ENCODE measurements around the gene GLP2R.
A peak's percentile ranks its signal among the peaks of the same experiment; 100 is the strongest.
"Not testable (repeated sequence)": the region's sequence is repeated elsewhere in the genome, so short reads cannot be mapped to it uniquely, and the experiment has no call there.

The GLP2R gene

GRCh38 chr17:9825641-9826150 lies at the start of gene GLP2R:
TSS of gene GLP2R (plus strand) at chr17:9825924. CDS start at chr17:9826064, 140 bp downstream.
- no peak for DNase-seq

GRCh38 chr17:9776911-9777310 lies 48.8 kb upstream of the GLP2R start:
- no peak for DNase-seq

GRCh38 chr17:9780552-9780951 lies 45.2 kb upstream of the GLP2R start:
- no peak for DNase-seq

- DNase-seq = no peak
Observed at GRCh38 chr17:9783050-9783449, 42.7 kb upstream of the GLP2R start.

- not testable (repeated sequence) for DNase-seq
Observed at GRCh38 chr17:9783465-9783864, 42.3 kb upstream of the GLP2R start.

GRCh38 chr17:9784544-9784943 lies 41.2 kb upstream of the GLP2R start:
- no peak for DNase-seq

- no peak for DNase-seq
Observed at GRCh38 chr17:9788601-9789000, 37.1 kb upstream of the GLP2R start.

GRCh38 chr17:9790316-9790715 lies 35.4 kb upstream of the GLP2R start:
- no peak for DNase-seq

GRCh38 chr17:9790889-9791876 lies 34.5 kb upstream of the GLP2R start, which contains the start of gene DHRS7C:
TSS of gene DHRS7C (minus strand) at chr17:9791592. CDS start at chr17:9791284, 308 bp downstream.
- DNase-seq = no peak

- DNase-seq = no peak
Observed at GRCh38 chr17:9792181-9792840, 33.4 kb upstream of the GLP2R start.

- DNase-seq = no peak
Observed at GRCh38 chr17:9798008-9798407, 27.7 kb upstream of the GLP2R start.

- no peak for DNase-seq
Observed at GRCh38 chr17:9798724-9799123, 27.0 kb upstream of the GLP2R start.

GRCh38 chr17:9801505-9801904 lies 24.2 kb upstream of the GLP2R start:
- no peak for DNase-seq

- peak in 1 of 56 donors; percentile 9 for DNase-seq
Observed at GRCh38 chr17:9802294-9802693, 23.4 kb upstream of the GLP2R start.

GRCh38 chr17:9802697-9803096 lies 23.0 kb upstream of the GLP2R start:
- DNase-seq = peak in 4 of 56 donors; percentile 2 to 38 (median 13)

- DNase-seq = no peak
Observed at GRCh38 chr17:9805769-9806168, 20.0 kb upstream of the GLP2R start.

GRCh38 chr17:9806699-9807098 lies 19.0 kb upstream of the GLP2R start:
- no peak for DNase-seq

- DNase-seq = no peak
Observed at GRCh38 chr17:9809409-9809808, 16.3 kb upstream of the GLP2R start.

GRCh38 chr17:9810100-9810949 lies 15.4 kb upstream of the GLP2R start:
- DNase-seq = no peak

- DNase-seq = peak in 11 of 56 donors; percentile 1 to 40 (median 11)
Observed at GRCh38 chr17:9811086-9811485, 14.6 kb upstream of the GLP2R start.

- DNase-seq = peak in 5 of 56 donors; percentile 6 to 40 (median 8)
Observed at GRCh38 chr17:9811537-9811936, 14.2 kb upstream of the GLP2R start.

Data from nucleus accumbens (tissue), 56 donors.